ENCODE data around the gene SFT2D1.
A peak's percentile ranks its signal among the peaks of the same experiment; 100 is the strongest.

SFT2D1 gene

DNA sequence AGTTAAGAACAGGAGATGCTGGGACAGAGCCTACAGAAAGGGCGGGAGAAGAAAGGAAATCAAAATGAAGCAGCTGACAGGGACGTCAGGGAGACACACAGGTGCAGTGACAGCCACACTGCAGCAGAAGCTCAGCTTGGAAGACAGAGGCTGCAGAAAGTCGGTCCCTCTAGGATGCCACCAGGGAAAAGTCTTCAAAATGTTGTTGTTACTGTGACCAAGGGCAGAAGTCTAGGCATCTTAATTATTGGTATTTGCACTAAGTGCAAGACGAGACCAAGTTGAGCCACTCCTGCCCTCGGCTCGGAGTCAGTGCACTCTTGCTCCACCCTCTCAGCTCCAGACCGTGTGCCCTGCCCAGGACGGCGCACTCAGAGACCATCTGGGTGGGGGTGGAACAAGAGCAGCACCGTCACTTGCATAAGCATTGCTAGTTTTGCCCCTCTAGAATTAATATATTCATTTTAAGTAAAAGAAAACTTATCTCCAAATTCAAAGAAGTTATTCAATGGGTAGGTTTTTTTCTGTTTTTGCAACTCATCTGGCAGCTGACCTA, 36.7 kb downstream of the SFT2D1 start:
- DNase-seq: no peak

DNA sequence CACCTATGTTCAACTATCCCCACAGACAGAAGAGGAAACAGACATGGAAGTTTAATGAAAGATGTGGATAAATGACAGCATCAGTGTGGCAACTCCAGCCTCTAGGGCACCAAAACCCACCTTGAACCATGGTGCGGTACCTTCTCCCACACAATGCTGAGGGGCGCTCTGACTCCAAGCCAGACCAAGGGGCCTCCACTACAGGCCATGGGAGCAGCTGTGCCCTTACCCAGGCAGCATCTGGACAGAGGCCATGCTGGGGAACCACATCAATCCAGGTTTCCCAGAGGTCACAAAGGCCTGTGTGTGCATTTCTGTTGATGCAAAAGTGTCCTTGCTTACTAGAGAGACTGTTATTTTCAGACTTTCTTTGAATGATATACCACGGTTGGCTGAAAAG, 38.2 kb downstream of the SFT2D1 start:
- DNase-seq: no peak

DNA sequence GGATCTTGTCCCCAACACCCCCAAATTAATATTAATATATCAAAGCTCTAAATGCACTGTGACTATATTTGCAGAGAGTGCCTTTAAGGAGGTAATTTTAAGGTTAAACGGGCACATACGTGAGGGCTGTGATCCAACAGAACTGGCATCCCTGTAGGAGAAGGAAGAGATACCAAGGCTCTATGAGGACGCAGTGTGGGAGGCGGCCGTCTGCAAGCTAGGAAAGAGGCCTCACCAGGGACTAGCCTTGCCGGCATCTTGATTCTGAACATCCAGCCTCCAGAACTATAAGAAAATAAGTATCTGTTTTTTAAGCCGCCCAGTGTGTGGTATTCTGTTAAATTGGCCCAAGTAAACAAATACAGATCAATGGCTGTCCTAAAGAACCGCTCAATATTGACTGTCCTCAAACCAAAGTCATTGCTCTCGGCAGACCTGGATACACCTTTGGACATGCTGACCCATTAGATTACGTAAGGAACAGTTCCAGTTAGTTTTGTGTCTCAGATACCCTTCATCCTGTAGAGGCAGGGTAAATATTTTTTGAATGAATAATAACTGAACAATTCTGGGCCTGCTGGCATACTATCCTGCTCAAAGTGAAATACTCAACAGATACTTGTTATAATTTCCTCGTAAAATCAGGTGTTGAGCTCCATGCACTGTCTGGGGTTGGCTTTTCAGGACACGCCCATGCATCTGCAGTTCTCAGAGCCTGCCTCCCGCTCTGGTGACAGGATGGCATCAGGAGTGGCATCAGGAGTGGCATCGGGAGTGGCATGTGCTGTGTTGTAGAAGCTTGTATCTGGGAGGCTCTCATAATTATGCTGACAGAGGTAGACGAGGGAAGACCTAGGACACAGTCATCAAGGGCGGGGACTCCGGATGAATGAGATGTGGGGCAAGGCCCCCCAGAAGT, 40.5 kb downstream of the SFT2D1 start:
- no peak for DNase-seq

DNA sequence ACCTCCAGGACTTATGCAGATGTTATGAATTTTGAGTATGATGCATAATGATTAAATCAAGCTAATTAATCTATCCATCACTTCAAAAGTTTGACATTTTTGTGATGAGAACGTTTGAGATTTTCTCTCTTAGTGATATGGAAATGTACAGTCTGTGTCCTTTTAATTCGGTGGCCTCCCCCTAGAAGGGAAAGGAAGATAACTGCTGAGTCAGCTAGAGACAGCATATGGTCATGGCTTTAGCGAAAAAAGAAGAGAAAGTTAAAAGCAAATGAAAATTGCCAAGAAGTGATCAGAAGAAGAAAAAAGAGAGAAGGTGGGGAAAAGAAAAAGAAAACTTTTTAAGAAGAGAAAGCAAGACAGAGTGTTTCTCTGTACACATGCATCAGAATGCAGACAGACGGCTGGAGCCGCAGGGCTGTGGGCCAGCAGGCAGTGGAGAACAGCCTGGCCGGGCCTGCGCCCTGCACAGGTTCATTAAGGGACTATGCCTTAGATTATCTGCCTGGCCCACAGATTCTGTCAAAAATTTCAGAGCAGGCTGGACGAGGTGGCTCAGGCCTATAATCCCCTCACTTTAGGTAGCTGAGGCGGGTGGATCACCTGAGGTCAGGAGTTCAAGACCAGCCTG, 41.9 kb downstream of the SFT2D1 start:
- DNase-seq: no peak

DNA sequence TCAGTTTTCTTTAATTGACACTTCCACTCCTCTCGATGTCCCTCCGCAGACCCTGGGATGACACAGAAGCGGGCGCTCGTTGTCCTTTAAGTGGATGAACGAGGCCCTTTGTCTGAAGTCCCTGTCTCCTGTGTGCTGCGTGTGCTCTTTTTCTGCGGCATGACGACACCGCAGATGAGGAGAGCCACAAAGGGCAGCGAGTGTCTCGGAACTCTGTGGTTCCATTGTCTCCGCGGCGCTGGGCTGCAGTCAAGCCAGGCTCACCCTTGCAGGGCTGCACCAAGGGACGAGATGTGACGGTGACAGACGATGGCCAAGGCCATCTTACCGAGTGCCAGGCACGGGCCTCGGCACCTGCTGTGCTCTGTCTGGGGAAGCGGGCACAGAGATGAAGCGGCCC, 44.7 kb downstream of the SFT2D1 start:
- no peak for DNase-seq

DNA sequence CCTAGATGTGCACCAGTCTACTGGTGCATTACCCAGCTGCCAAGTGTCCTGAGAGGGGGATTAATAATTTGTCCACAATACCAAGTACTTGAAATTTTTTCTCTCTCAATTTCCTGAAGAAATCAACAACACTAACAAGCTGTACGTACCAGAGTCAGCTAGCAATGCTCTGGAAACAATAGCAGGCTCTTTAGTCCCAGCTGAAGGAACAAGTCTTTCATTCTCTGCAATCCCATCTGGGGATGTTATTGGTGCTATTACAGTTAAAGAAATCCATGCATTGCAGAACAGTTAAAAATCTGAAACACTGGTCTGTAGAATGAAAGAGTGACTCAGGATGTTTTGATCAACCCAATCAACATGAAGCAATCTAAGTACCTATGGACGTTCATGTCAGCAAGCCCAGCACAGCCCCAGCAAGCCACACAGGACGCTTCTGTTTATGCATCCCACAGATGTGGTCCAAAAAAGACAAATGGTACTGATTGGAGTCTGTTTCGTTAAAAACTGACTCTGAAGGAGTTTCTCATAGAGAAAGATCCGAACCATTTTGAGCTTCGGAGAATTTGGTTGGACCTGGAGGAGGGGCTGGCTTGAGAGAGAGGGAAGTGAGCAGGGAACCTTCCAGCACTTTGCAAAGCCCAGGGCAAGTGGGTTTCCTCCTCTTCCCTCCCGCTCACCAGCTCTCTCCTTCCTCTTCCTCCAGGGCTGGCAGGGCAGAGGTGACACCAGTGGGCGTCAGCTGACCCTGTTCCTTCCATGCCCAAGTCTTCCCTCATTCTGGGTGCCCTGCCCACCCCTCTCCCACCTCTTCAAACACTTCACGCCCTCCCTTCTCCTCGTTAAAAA, 46.1 kb downstream of the SFT2D1 start:
- DNase-seq: no peak

DNA sequence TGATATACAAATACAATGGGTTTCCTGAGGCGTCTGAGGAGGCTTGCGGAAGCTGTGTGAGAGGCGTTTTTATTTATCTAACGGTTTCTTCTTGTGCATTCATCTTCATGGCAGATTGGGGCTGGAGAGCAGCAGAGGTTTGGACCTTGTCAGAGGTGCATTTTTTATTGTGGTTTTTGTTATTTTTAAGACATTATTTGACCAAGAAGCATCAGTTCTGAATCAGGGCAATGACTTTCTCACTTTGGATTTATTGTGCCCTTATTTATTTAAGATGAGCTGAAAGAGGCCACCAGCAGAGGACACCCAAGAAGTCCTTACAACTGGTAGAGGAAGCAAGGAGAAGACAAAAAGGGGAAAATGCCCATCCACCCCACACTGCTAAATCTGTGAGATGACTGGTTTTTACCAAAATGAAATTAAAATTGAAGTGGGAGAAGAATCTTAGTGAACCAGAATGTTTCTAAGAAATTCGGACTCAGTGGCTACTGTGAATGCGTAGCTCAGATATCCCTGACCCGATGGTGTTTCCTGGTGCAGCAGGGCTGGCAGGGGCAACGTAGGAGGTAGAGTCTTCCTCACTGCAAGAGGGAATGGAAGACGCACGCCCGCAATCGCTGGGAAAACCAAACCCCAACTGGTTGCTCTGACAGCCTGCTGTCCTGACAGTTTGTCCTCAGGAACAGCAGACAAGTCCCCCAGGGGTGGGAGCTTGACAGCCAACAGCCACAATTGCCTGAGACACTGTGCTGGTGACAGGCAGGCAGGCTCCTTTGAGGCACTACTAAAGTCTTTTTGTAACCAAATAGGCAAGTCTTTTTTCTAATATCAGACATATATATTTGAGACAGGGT, 48.4 kb downstream of the SFT2D1 start:
- DNase-seq: no peak

DNA sequence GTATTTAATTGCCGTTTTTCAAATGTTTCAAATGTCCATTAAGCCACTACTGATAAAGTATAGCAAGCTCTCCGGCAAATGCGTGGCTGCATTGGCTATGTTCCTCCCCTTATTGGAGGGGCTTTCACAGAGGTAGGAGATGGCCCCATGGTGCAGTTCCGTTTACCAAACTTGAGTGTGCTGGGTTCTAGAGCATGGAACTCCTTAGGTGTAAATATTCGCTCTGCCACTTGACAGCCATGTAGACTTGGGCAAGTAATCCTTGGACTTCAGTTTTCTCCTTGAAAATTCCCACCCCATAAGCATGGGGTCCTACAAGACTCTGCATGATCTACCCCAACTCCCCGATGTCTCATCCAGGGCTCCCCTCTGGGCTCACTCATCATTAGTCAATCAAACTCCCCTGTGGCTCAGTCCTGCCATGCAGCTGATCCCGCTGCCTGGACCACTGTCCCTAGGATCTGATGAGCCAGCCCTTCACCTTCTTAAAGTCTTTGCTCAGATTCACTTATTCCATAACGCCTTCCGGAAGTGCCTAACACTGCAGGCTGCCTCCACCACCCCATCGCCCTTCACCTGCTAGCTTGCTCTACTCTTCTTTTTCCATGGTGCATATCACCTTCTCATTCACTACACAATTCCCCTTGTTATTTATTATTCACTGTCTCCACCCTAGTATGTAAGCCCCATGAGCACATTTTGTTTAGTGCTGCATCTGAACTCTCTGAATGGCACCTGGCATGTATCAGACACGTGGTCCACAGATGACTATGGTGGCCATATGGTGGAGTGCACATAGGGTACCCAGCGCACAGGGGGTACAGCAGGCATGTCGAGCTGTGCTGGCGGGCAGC, 52.9 kb downstream of the SFT2D1 start:
- DNase-seq: no peak

DNA sequence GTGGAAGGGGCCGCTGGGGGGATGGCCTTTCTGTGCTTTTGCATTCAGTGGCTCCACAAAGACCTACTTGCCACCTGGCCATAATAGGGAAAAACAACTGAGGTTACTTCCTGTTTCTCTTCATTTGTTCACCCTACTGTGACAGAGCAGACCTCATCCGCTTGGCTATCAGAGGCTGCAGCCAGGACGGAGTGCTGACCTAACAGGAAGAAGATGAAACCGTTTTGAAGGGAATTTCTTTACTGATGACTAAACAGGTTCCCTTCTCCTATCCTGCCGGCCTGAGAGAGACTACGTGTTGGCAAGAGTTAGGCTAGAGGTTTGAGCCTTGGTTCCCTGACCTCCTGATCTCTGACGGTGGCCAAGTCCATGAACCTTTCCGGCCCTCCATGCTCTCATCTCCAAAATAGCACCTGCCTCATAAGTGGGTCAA, 55.5 kb downstream of the SFT2D1 start:
- DNase-seq: no peak

DNA sequence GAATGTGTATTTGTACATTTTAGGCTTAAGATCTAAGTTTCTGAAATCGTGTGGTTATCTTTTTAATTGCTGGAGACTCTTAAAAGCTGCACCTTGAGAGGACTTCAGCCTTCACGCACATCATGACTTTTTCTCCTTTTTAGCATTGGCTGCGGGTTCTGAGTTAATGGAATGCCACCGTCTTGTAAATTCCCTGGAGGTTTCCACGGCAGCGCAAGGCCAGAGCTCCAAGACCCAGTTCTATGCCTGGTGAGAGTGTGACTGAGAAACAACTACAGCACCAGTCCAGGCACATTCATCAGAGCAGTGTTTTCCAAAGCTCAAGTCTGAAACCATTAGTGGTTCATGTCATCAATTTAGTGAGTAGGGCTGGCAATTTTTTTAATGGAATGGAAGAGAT, 57.1 kb downstream of the SFT2D1 start:
- no peak for DNase-seq

DNA sequence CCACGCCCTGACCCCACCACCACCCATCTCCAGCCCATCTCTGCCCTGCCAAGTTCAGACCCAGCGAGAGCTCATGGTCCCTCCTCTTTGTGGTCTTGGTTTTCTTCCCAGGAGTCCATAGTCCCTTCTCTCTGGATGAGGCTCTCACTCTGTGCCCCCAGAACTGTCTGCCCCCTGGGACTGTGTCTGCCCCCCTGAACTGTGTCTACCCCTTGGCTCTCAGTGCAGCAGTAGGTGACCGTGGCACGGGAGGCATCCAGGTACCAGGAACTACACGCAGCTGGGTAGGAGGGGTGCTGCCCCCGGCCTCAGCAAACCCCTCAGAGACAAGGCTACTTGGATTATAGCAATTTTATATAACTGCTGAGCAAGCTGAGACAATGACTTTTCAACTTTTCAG, 57.7 kb downstream of the SFT2D1 start:
- DNase-seq: no peak

DNA sequence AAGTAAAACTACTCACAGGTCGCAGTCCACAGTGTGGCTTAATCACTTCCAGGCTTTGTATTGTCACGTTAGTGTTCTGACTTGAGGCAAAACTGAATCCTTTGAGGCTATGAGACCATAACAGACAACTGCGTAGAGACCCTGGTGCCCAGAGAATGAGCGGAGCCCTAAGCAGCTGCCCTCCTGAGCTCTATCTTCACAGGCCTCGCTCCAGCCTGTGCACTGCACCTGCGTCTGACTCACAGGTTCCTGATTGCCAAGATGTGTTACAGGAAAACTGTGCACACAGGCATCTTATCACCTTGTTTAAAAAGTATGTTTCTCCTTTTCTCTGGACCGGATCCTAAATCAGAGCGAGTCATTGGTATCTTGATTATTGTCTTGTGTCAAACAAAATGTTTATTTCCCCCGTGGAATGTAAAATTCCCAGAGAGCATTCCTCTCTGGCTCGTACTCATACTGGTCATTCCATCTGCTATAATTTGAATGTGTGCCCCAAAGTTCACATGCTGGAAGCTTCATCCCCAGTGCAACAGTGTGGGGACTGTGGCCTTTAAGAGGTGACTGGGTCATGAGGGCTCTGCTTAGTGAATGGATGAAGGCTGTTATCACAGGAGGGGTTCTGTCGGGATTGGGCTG, 59.8 kb downstream of the SFT2D1 start:
- no peak for DNase-seq

DNA sequence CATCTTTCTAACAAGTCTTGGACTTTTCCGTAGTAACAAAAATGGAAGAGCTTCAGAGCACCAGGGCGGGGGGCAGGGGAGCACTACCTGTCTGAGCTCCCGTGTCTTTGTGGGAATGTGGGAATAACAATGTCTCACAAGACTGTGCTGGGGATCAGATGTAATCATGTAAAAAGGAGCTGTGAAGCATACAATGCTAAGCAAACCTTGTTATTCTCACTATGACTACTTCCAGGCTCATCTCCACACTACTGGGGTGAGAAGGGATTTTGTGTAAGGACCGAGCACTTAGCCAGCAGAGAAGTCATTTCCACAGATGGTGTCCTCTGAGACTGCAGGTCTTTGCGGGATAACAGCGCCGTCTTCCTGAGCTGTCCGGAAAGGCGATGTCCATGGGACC, 61.2 kb downstream of the SFT2D1 start:
- DNase-seq: no peak

DNA sequence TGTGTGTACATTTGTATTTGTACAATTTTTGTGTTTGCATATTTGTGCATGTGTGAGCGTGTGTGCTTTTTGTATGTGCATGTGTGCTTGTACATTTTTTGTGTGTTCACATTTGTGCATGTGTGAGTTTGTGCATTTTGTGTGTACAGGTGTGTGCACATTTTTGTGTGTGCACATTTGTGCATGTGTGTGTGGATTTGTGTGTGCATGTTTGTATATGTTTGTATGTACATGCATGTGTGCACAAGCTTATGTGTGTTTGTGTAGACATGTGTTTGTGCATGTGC, 63.0 kb downstream of the SFT2D1 start:
- no peak for DNase-seq

DNA sequence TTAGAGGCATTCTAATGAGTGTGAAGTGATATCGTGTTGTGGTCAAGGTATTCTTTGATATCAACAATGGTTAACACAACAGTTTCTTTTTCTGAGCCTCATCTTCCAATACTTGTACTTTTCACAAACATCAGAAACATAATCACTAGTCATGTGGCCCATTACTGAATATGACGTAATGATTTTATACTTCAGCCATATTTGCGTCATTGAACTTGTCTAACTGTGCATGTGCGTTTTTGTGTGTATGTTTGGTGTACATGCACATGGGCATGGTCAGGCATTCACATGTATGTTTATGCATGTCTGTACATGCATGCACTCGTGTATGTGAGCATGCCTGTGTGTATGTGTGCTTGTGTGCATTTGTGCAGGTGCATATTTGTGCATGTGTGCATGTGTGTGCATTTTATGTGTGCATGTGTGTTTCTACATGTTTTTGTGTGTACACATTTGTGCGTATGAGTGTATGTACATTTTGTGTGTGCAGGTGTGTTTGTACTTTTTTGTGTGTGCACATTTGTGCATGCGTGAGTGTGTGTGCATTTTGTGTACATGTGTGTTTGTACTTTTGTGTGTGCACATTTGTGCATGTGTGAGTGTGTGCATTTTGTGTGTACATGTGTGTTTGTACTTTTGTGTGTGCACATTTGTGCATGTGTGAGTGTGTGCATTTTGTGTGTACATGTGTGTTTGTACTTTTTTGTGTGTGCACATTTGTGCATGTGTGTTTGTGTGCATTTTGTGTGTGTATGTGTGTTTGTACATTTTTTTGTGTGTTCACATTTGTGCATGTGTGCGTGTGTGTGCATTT, 63.6 kb downstream of the SFT2D1 start:
- no peak for DNase-seq

DNA sequence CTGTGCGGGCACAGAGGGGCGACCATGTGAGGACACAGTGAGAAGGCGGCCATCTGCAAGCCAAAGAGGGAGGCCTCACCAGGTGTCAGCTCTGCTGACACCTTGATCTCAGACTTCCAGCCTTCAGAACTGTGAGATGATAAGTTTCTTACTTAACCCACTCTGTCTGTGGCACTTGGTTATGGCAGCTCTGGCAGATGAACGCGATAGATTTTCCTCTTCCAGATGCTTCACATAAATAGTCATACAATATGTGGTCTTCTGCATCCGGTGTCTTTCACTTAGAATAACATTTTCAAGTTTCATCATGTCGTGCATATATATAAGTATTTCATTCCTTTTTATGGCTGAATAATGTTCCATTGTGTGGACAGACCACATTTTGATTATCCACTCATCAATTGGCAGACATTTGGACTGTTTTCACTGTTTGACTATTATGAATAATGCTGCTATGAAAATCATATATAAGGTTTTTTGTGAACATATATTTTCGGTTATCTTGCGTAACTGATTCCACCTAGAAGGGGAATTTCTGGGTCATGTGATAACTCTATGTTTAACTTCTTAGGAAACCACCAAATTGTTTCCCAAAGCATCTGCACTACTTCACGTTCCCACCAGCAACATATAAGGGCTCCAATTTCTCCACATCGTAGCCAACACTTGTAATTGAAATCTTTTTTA, 64.3 kb downstream of the SFT2D1 start:
- no peak for DNase-seq

DNA sequence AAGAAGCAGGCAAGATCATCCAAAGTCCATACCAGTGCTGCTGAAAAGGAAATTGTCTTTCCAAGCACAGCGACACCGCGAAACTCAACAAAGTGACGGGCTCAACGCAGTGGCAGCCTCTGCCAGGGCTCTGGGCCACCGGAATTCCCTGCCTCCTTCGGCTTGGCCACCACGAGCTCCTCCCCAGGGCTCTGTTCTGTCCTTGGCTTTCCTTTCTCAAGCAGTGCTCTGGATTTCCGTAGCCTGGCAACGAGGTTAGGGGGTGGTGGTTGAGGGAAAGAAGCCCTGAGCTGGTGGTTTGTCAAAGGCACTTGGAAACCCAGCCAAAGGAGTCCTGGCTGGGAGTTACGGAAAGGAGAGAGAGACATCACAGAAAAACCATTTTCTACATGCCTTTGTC, 65.3 kb downstream of the SFT2D1 start:
- no peak for DNase-seq

DNA sequence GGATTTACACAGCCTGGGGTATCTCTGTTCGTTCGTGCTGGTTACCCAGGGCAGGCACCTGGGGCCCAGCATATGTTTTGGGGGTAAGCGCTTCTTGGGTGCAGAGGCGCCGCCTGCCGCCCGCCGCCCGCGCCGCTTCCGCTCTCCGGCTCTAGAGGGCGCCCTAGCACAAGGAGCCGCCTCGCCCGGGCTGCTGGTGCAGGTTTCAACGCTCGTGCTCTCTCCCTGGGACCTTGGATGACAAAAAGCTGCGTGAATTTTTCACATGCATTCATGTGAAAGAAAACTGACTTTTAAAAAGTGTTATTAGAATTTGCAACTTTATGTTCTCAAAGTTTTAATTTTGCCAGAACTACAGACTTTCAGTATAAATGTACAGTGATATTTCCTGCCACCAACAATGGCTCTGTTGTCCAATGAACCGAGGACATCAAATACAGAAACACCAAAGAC, 66.6 kb downstream of the SFT2D1 start:
- peak; percentile 73 for DNase-seq

DNA sequence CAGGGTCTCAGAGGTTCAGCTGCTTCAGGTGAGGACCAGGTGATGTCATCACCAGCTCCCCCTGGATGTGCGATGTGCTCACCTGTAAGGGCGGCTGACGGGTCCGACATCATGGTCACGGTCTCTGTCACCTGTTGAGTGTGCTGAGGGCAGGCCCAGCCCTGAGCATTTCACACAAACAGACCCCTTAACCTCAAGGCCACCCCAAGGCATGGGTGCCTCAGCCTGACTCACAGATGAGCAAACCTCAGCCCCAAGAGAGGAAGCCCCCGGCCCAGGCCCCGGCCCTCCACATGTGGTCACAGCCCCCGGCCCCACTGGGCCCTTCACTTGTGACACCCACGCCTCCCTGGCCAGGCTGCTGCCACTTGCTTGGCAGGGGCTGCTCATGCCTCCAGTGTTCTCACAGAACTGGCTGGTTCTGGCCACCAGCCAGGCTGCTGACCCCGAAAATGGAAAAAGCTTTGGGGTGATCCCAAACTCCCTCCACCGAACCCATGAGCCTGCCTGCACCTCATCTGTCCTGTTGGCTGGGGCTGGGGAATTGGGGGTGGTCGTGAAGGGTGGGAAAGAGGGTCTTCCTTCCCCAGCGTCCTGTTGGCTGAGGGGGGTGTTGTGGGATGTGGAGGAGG, 67.5 kb downstream of the SFT2D1 start:
- no peak for DNase-seq
